Keratinocyte (primary cell): ENCODE results near the gene GALP. TPM values are rescaled to one million over a fixed set of nuclear protein-coding genes. Genes with fewer than 3 reads are reported as not detected.

ENCODE experiments used
- DNase-seq: peaks from one replicate; pipeline ENCODE4 v3.0.0-alpha.2; 2011; ENCODE audit warnings: low read depth, missing footprints, low spot score
- FAIRE-seq: peaks from 2 replicates; lab custom pipeline; 2011; peaks lifted over from hg19 to GRCh38; lab: Jason Lieb, UNC
- H2AFZ ChIP-seq: 2 replicates; pipeline ENCODE4 v1.6.0; 2012; ENCODE audit warnings: low read length, control low read depth, inconsistent platforms; ENCODE audit not compliant: control insufficient read depth
- H3K27ac ChIP-seq: 2 replicates; pipeline ENCODE4 v1.5.1; 2011; ENCODE audit warnings: low read length; ENCODE audit not compliant: control insufficient read depth, insufficient read depth
- H3K27me3 ChIP-seq: 3 replicates; pipeline ENCODE4 v1.6.0; 2011; ENCODE audit warnings: low read length; ENCODE audit not compliant: control insufficient read depth, insufficient read depth; ENCODE audit errors: extremely low read depth
- H3K36me3 ChIP-seq, 2 experiments: 2 replicates in 1 of 2; 3 replicates in 1 of 2; pipeline ENCODE4 v1.5.1; 2011; ENCODE audit warnings: low read length in 2 of 2, mild to moderate bottlenecking in 1 of 2; ENCODE audit not compliant: control insufficient read depth in 2 of 2, insufficient read depth in 2 of 2; ENCODE audit errors: extremely low read depth in 1 of 2
- H3K4me1 ChIP-seq: 3 replicates; pipeline ENCODE4 v1.5.1; 2011; ENCODE audit warnings: low read length; ENCODE audit not compliant: control insufficient read depth, insufficient read depth; ENCODE audit errors: extremely low read depth
- H3K4me2 ChIP-seq: 3 replicates; pipeline ENCODE4 v1.6.0; 2011; ENCODE audit warnings: low read depth, low read length; ENCODE audit not compliant: control insufficient read depth, insufficient read depth; ENCODE audit errors: extremely low read depth
- H3K4me3 ChIP-seq, 3 experiments: fragments of 200-600 bp in 1 of 3; sonication (generic) in 1 of 3; 2 replicates in 2 of 3; 3 replicates in 1 of 3; pipeline ENCODE4 v1.5.1; 2011 to 2016; ENCODE audit warnings: low read length in 3 of 3, mild to moderate bottlenecking in 3 of 3, control low read depth in 2 of 3, inconsistent platforms in 1 of 3, low read depth in 1 of 3, mixed read lengths in 1 of 3, mixed run types in 1 of 3, moderate library complexity in 1 of 3; ENCODE audit not compliant: control insufficient read depth in 2 of 3, insufficient read depth in 2 of 3; ENCODE audit errors: extremely low read depth in 1 of 3
- H3K79me2 ChIP-seq: 2 replicates; pipeline ENCODE4 v1.6.0; 2012; ENCODE audit warnings: low read length; ENCODE audit not compliant: control insufficient read depth, insufficient read depth
- H3K9ac ChIP-seq: 3 replicates; pipeline ENCODE4 v1.6.0; 2011; ENCODE audit warnings: low read length; ENCODE audit not compliant: control insufficient read depth, insufficient read depth; ENCODE audit errors: extremely low read depth
- H3K9me1 ChIP-seq: 3 replicates; pipeline ENCODE4 v1.6.0; 2011; ENCODE audit warnings: low read length; ENCODE audit not compliant: control insufficient read depth, insufficient read depth; ENCODE audit errors: extremely low read depth
- H3K9me3 ChIP-seq: 2 replicates; pipeline ENCODE4 v1.5.1; 2012; ENCODE audit warnings: low read depth, low read length; ENCODE audit not compliant: control insufficient read depth
- H4K20me1 ChIP-seq: 3 replicates; pipeline ENCODE4 v1.6.0; 2011; ENCODE audit warnings: low read length; ENCODE audit not compliant: control insufficient read depth, insufficient read depth; ENCODE audit errors: extremely low read depth
- CTCF ChIP-seq, 3 experiments: IDR thresholded peaks in 1 of 3; conservative IDR thresholded peaks in 1 of 3; optimal IDR thresholded peaks in 1 of 3; 2 replicates in 2 of 3; 3 replicates in 1 of 3; pipeline versions ENCODE3 to v1.5.1; 2011; ENCODE audit warnings: low read length in 3 of 3, mild to moderate bottlenecking in 3 of 3, moderate library complexity in 2 of 3, control low read depth in 1 of 3, inconsistent platforms in 1 of 3; ENCODE audit not compliant: insufficient read depth in 2 of 3; ENCODE audit errors: extremely low read depth in 1 of 3
- EZH2 ChIP-seq: IDR thresholded peaks from one replicate; pipeline ENCODE4 v1.6.1; 2012; ENCODE audit warnings: inconsistent platforms, mild to moderate bottlenecking, low read length, moderate library complexity
- dilution Hi-C: fragments of 300-500 bp; cut with MboI; formaldehyde crosslinking; loops from one replicate; pipeline ENCODE4 v1.7.0; 2020; ENCODE audit warnings: low sequenced_read_pairs; ENCODE audit not compliant: extremely low pct_ligation_motif_present
- polyA plus RNA-seq, 5 experiments: library from polyadenylated mRNA; depleted of rRNA in 3 of 5; stranded (reverse) in 3 of 5; stranded (forward) in 1 of 5; unstranded in 1 of 5; fragments of >200 nt; gene quantifications; 1 replicate in 1 of 5; 2 replicates in 3 of 5; 3 replicates in 1 of 5; pipeline versions ENCODE4 v1.2.1 to v1.2.3, GENCODE V29; 2011 to 2012; ENCODE audit warnings: missing spikeins in 2 of 5, low read depth in 1 of 5, low replicate concordance in 1 of 5
- small RNA-seq, 3 experiments: library from RNA; depleted of rRNA; stranded (forward); fragments of <200 nt; gene quantifications; one replicate each; pipeline ENCODE3, GENCODE V24; 2012; ENCODE audit warnings: low read depth in 3 of 3, low replicate concordance in 1 of 3; ENCODE audit not compliant: insufficient read length in 3 of 3

The GALP gene
- polyA plus RNA-seq, 1 donor (not counting 4 experiments of a cell fraction or from before 2014, with no cell fraction given), result not detected

DNA sequence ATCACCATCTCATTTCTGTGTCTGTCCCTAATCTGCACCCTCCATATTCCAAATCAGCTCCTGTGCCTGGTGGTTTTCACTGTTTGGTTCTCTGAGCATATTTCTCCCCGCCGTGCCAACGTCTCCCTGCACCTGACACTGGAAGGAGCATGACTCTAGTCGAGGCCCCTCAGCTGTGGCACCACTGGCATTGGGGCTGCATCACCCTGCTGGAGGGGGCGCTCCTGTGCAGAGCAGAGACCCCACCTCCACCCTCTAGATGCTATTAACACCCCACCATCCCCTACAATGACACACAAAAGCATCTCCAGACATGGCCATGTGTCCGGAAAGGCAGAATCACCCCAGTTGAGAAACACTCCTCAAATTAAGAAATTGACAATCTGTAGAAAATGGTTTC is 47.1 kb downstream of the GALP start:
- TF ChIP-seq CTCF (optimal IDR thresholded peaks at IDR 0.05 in 1 of 3, IDR thresholded peaks at IDR 0.05 in 1 of 3, conservative IDR thresholded peaks at IDR 0.05 in 1 of 3; ENCODE audit: extremely low read depth in 1 of 3, insufficient read depth in 2 of 3, low read length in 3 of 3), result no peak
- TF ChIP-seq EZH2, result no peak
- FAIRE-seq, result no peak
- no peaks in the 10 kb centered on the region for H4K20me1 ChIP-seq
- no peak overlapping the region for H3K27ac ChIP-seq
- no peak overlapping the region for H3K4me2 ChIP-seq
- no peak overlapping the region for H3K9ac ChIP-seq
- H3K4me3 ChIP-seq, result no peak overlapping the region
- no peaks in the 10 kb centered on the region for H3K9me1 ChIP-seq
- no peaks in the 10 kb centered on the region for H3K36me3 ChIP-seq
- no peak overlapping the region for H2AFZ ChIP-seq
- no peak for DNase-seq
- no peaks in the 10 kb centered on the region for H3K79me2 ChIP-seq
- no peaks in the 10 kb centered on the region for H3K9me3 ChIP-seq
- H3K27me3 ChIP-seq, result no peaks in the 10 kb centered on the region
- H3K4me1 ChIP-seq, result peaks cover under 1% of the 10 kb centered on the region
- dilution Hi-C loops, result no loop called here

GRCh38 chr19:56223481-56223880 is 47.7 kb downstream of the GALP start:
- H2AFZ ChIP-seq, result no peak overlapping the region
- H3K4me1 ChIP-seq, result no peaks in the 10 kb centered on the region
- no peak for TF ChIP-seq CTCF (optimal IDR thresholded peaks at IDR 0.05 in 1 of 3, IDR thresholded peaks at IDR 0.05 in 1 of 3, conservative IDR thresholded peaks at IDR 0.05 in 1 of 3; ENCODE audit: extremely low read depth in 1 of 3, insufficient read depth in 2 of 3, low read length in 3 of 3)
- no peak for TF ChIP-seq EZH2
- no peaks in the 10 kb centered on the region for H3K36me3 ChIP-seq
- H3K27ac ChIP-seq, result no peak overlapping the region
- H3K9me3 ChIP-seq, result no peaks in the 10 kb centered on the region
- no peaks in the 10 kb centered on the region for H4K20me1 ChIP-seq
- H3K9ac ChIP-seq, result no peak overlapping the region
- no peak overlapping the region for H3K4me3 ChIP-seq
- dilution Hi-C loops, result no loop called here
- no peaks in the 10 kb centered on the region for H3K27me3 ChIP-seq
- no peaks in the 10 kb centered on the region for H3K79me2 ChIP-seq
- no peak for DNase-seq
- no peaks in the 10 kb centered on the region for H3K9me1 ChIP-seq
- H3K4me2 ChIP-seq, result no peak overlapping the region
- FAIRE-seq, result no peak

Small RNA genes within 50 kb of the gene (small RNA-seq; reads per million reads assigned to genes)
- gene AC024580.2, result 0 reads per million in 3 experiments

Other genes with a start within 250 kb of the GALP start
- not detected in 3 replicates for gene NLRP13, start 243.7 kb upstream of the GALP start, polyA plus RNA-seq
- not detected in 3 replicates for gene NLRP8, start 228.2 kb upstream of the GALP start, polyA plus RNA-seq
- not detected in 3 replicates for gene NLRP5, start 189.2 kb upstream of the GALP start, polyA plus RNA-seq
- gene ZNF787, start 54.7 kb upstream of the GALP start, polyA plus RNA-seq, result 4.0 to 10.7 TPM (median 5.6 TPM) in 3 replicates
- gene ZNF444, start 34.7 kb upstream of the GALP start, polyA plus RNA-seq, result 7.4 to 10.8 TPM (median 9.1 TPM) in 3 replicates
- 0.05 TPM in 1 of 3 replicates, not detected in the others for gene ZSCAN5B, start 21.8 kb downstream of the GALP start, polyA plus RNA-seq
- gene ZSCAN5C, start 26.3 kb downstream of the GALP start, polyA plus RNA-seq, result not detected in 3 replicates
- 3.0 to 7.4 TPM (median 6.1 TPM) in 3 replicates for gene EDDM13, start 96.7 kb downstream of the GALP start, polyA plus RNA-seq
- gene ZSCAN5A, start 138.8 kb downstream of the GALP start, polyA plus RNA-seq, result 5.7 to 9.4 TPM (median 6.1 TPM) in 3 replicates
- 4.0 to 4.7 TPM (median 4.3 TPM) in 3 replicates for gene ZNF582, start 217.5 kb downstream of the GALP start, polyA plus RNA-seq
- 2.3 to 3.3 TPM (median 2.4 TPM) in 3 replicates for gene ZNF583, start 228.3 kb downstream of the GALP start, polyA plus RNA-seq